Lung (tissue), 12 donors: ENCODE measurements around the gene RRN3. TPM values are rescaled to one million over a fixed set of nuclear protein-coding genes. Genes with fewer than 3 reads are reported as not detected.
"Not testable (repeated sequence)": the region's sequence is repeated elsewhere in the genome, so short reads cannot be mapped to it uniquely, and the experiment has no call there.

ENCODE experiments used
- ATAC-seq: fragments of 200-7000 bp; cut with Tn5 transposase; one replicate; pipeline ENCODE4 v1.9.1; 2020; ENCODE audit warnings: moderate number of reproducible peaks; ENCODE audit not compliant: insufficient read depth, low FRiP score
- DNase-seq, 3 donors: peaks; one replicate each; pipeline ENCODE4 v3.0.0-alpha.2; 2013 to 2017
- H3K27ac ChIP-seq, 2 donors: one replicate each; pipeline ENCODE4 v1.5.1; 2013; ENCODE audit warnings: mild to moderate bottlenecking in 2 of 2, moderate library complexity in 2 of 2, control low read depth in 1 of 2, inconsistent platforms in 1 of 2, low read depth in 1 of 2, low read length in 1 of 2
- H3K27me3 ChIP-seq, 3 donors: one replicate each; pipeline ENCODE4 v1.5.1; 2013; ENCODE audit warnings: low read length in 2 of 3; ENCODE audit not compliant: control insufficient read depth in 3 of 3, insufficient read depth in 3 of 3
- H3K36me3 ChIP-seq, 4 donors: one replicate each; pipeline ENCODE4 v1.5.1; 2013; ENCODE audit warnings: low read length in 4 of 4, mild to moderate bottlenecking in 1 of 4, moderate library complexity in 1 of 4; ENCODE audit not compliant: control insufficient read depth in 4 of 4, insufficient read depth in 4 of 4
- H3K4me1 ChIP-seq, 5 donors: one replicate each; pipeline ENCODE4 v1.5.1; 2013; ENCODE audit warnings: low read length in 5 of 5, mild to moderate bottlenecking in 2 of 5, moderate library complexity in 1 of 5; ENCODE audit not compliant: control insufficient read depth in 5 of 5, insufficient read depth in 5 of 5
- H3K4me3 ChIP-seq: one replicate; pipeline ENCODE4 v1.5.1; 2013; ENCODE audit warnings: mild to moderate bottlenecking, control low read depth, moderate library complexity
- H3K9ac ChIP-seq, 2 donors: one replicate each; pipeline ENCODE4 v1.5.1; 2013; ENCODE audit warnings: low read length in 2 of 2, control low read depth in 1 of 2; ENCODE audit not compliant: insufficient read depth in 1 of 2
- H3K9me3 ChIP-seq, 4 donors: one replicate each; pipeline ENCODE4 v1.5.1; 2013; ENCODE audit warnings: low read length in 3 of 4, mild to moderate bottlenecking in 1 of 4, moderate library complexity in 1 of 4; ENCODE audit not compliant: control insufficient read depth in 4 of 4, insufficient read depth in 3 of 4
- CTCF ChIP-seq: IDR thresholded peaks from 2 replicates; pipeline ENCODE4 v1.5.1; 2012; ENCODE audit warnings: mild to moderate bottlenecking; ENCODE audit errors: control extremely low read depth, extremely low read depth
- WGBS, 2 donors: extraction: QIAGEN DNeasy Blood & Tissue Kit; methylation state at CpG; one replicate each; pipeline ENCODE4 v1.1.7; 2013; 5-methylcytosine and 5-hydroxymethylcytosine counted together
- polyA plus RNA-seq, 2 donors: library from polyadenylated mRNA; stranded (reverse); fragments of 200-250 nt; gene quantifications; one replicate each; pipeline ENCODE4 v1.2.1, GENCODE V29; 2013
- total RNA-seq, 2 donors: library from RNA; depleted of rRNA in 1 of 2; stranded (reverse); fragments of >200 nt in 1 of 2; gene quantifications; one replicate each; pipeline ENCODE4 v1.2.1, GENCODE V29; 2014 to 2021
- donor health status: control.
- donor health status: control.
- donor health status: Bipolar disorder and iron deficiency.
- donor health status: healthy.
- donor health status: DM: yes; HTN: yes; CAD: no.

The RRN3 gene
- total and polyA plus RNA-seq, 4 donors: 11.1 to 43.1 (median 19.3) TPM

- not testable (repeated sequence) for H3K4me1 ChIP-seq, H3K27ac ChIP-seq, ATAC-seq, H3K9ac ChIP-seq, DNase-seq, H3K9me3 ChIP-seq, H3K4me3 ChIP-seq, H3K27me3 ChIP-seq
- WGBS, 2 donors: 88 to 92% methylated on average over 4 of the region's 4 CpGs
- H3K36me3 ChIP-seq: peaks cover 20 to 35% (median 24%) of the 10 kb centered on the region in 4 donors
Measured at GRCh38 chr16:15071013-15071412, 23.1 kb downstream of the RRN3 start.

- H3K27me3 ChIP-seq, ATAC-seq, H3K9me3 ChIP-seq, H3K4me3 ChIP-seq, H3K9ac ChIP-seq, H3K4me1 ChIP-seq, H3K27ac ChIP-seq, DNase-seq: not testable (repeated sequence)
- WGBS, 2 donors: 92 to 94% methylated on average over 6 to 7 of the region's 8 CpGs
- peaks cover 1 to 22% (median 17%) of the 10 kb centered on the region in 4 donors for H3K36me3 ChIP-seq
Measured at GRCh38 chr16:15066690-15067089, 27.4 kb downstream of the RRN3 start.

GRCh38 chr16:15065961-15066360 lies 28.1 kb downstream of the RRN3 start:
- H3K27me3 ChIP-seq, H3K9me3 ChIP-seq, H3K27ac ChIP-seq, H3K9ac ChIP-seq, DNase-seq, ATAC-seq, H3K4me1 ChIP-seq, H3K4me3 ChIP-seq: not testable (repeated sequence)
- peaks cover 9 to 27% (median 22%) of the 10 kb centered on the region in 4 donors for H3K36me3 ChIP-seq
- WGBS, 2 donors: 98 to 100% methylated on average over 4 of the region's 4 CpGs

- ATAC-seq, H3K4me3 ChIP-seq, H3K27ac ChIP-seq, H3K27me3 ChIP-seq, H3K4me1 ChIP-seq, H3K9ac ChIP-seq, H3K9me3 ChIP-seq, DNase-seq: not testable (repeated sequence)
- peaks cover 16 to 30% (median 24%) of the 10 kb centered on the region in 4 donors for H3K36me3 ChIP-seq
- WGBS, 2 donors: 57 to 75% methylated on average over 8 of the region's 8 CpGs
Measured at GRCh38 chr16:15062085-15062810, 31.8 kb downstream of the RRN3 start.

GRCh38 chr16:15059324-15059723 lies 34.7 kb downstream of the RRN3 start:
- Histone ChIP-seq H3K9ac (no peak overlapping the region), H3K9me3 (peaks cover 0 to 1% (median 0%) of the 10 kb centered on the region in 4 donors), H3K27ac (no peak overlapping the region), H3K4me3 (no peak overlapping the region), H3K36me3 (peaks cover 14 to 30% (median 17%) of the 10 kb centered on the region in 4 donors), H3K27me3 (no peaks in the 10 kb centered on the region), H3K4me1 (peaks cover 0 to 9% (median 4%) of the 10 kb centered on the region in 5 donors)
- WGBS, 2 donors: 65 to 83% methylated on average over 3 of the region's 3 CpGs
- no peak for ATAC-seq
- TF ChIP-seq CTCF: no peak
- DNase-seq: no peak
